Right renal pelvis (tissue), 4 donors: ENCODE data around the gene SIGLEC11. TPM values are rescaled to one million over a fixed set of nuclear protein-coding genes. Genes with fewer than 3 reads are reported as not detected.

Experiments
- DNase-seq, 4 donors: peaks; one replicate each; pipeline ENCODE4 v3.0.0-alpha.2; 2013; ENCODE audit warnings: low read depth in 4 of 4, low spot score in 3 of 4, missing footprints in 1 of 4
- polyA plus RNA-seq, 4 donors: library from polyadenylated mRNA; unstranded; fragments of 120-200 nt; gene quantifications; one replicate each; pipeline ENCODE4 v1.2.1, GENCODE V29; 2013; ENCODE audit not compliant: insufficient read length in 4 of 4

Gene SIGLEC11
- polyA plus RNA-seq, 4 donors, result 3.4 to 5.1 (median 4.8) TPM

DNA sequence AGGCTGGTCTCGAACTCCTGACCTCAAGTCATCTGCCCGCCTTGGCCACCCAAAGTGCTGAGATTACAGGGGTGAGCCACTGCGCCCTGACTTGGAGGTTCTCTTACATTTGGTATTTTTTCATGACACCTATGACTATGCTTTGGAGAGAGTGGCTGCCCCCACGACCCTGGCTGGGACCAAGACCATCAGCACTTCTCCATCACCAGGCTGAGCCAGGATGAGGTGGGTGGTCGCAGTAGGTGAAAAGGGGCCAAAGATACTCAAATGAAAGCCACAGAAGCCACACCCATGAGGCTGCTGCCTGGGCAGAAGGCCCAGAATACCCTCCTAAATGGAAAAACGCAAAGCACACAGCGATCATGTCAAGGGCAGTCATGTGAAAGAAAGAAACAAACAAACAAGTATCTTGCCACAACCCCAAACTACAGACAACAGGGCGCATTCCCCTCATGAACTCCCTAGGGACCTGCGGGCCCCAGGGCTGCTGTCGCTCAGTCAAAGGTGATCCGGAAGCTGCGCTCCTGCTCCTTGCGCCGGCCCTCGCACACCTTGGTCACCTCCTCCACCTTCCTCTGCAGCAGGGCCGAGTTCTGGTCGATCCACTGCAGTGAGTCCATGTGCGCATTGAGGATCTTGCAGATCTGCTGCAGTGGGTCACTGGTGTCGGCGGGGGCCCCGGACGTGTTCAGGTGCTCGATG, 53.1 kb downstream of the SIGLEC11 start:
- no peak for DNase-seq

DNA sequence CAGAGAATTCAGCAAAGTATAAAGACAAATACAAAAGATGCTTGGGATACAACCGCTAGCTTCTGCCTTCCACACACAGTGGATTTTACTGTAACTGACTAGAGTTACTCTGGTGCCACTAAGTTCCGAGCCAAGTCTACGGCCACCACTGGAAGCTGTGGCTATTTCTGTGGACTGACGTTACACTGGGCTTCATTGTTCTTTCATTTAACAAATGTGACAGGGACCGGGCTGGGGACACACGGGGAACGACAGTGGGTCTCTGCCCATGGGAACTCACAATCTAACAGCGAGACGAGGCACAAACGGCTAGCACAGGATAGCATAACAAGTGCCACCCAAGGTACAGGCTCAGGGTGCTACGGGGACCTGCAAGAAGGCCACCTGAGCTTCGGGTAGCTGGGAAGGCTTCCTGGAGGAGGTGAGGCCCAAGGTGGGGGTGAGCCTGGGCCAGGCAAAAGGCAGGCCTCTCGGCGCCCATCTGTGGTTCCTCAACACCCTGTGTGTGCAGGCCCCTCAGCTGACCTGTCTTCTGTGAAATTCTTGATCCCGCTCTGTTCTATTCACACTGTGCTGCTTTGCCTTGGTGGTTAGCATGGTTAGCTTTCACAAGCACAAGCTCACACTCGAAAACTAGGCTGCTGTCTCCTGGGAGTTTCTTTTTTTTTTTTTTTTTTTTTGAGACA, 54.0 kb downstream of the SIGLEC11 start:
- no peak for DNase-seq

DNA sequence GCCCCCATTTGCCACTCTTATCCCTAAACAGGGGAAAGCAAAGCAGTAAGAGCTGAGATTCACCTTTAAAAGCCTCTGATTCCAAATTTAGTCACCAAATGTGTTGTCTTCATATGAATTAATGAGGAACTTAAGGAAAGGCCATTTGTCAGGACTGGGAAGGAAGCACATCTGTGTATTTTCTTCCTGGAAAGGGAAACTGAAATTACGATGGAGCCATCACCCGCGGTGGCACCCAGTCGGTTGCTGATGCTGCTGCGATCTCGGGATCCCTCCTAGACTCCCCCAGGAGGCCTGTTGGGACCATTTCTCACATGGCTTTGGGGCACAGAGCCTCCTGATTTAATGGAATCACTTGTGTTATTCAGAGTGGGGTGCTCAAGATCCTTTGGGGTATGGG, 56.8 kb downstream of the SIGLEC11 start:
- DNase-seq, result no peak

Other genes starting within 250 kb of the SIGLEC11 start
- under 1 TPM in 2 of 4 donors, not detected in 2; 0.11 to 0.38 TPM for gene TSKS, start 197.9 kb downstream of the SIGLEC11 start, polyA plus RNA-seq
- 10 to 100 TPM; 48.7 to 68.2 (median 52.9) TPM for gene AP2A1, start 194.2 kb downstream of the SIGLEC11 start, polyA plus RNA-seq
- gene FUZ, start 147.9 kb downstream of the SIGLEC11 start, polyA plus RNA-seq, result 10 to 100 TPM; 29.6 to 40.2 (median 31.7) TPM
- 10 to 100 TPM; 58.8 to 74.9 (median 66.2) TPM for gene MED25, start 142.9 kb downstream of the SIGLEC11 start, polyA plus RNA-seq
- 100 to 1,000 TPM; 249 to 353 (median 277) TPM for gene PTOV1, start 110.0 kb downstream of the SIGLEC11 start, polyA plus RNA-seq
- gene PNKP, start 93.6 kb downstream of the SIGLEC11 start, polyA plus RNA-seq, result 10 to 100 TPM; 42.7 to 57.9 (median 46.3) TPM
- gene AKT1S1, start 83.8 kb downstream of the SIGLEC11 start, polyA plus RNA-seq, result 10 to 100 TPM; 30.0 to 43.8 (median 34.2) TPM
- gene TBC1D17, start 83.5 kb downstream of the SIGLEC11 start, polyA plus RNA-seq, result 10 to 100 TPM; 40.4 to 51.4 (median 43.4) TPM
- 1 to 10 TPM; 1.7 to 3.6 (median 2.3) TPM for gene IL4I1, start 64.3 kb downstream of the SIGLEC11 start, polyA plus RNA-seq
- 10 to 100 TPM; 22.7 to 26.9 (median 23.8) TPM for gene ATF5, start 32.0 kb downstream of the SIGLEC11 start, polyA plus RNA-seq
- 10 to 100 TPM; 58.7 to 63.6 (median 61.4) TPM for gene NUP62, start 31.7 kb downstream of the SIGLEC11 start, polyA plus RNA-seq
- 10 to 100 TPM; 47.2 to 51.2 (median 48.2) TPM for gene VRK3, start 64.2 kb upstream of the SIGLEC11 start, polyA plus RNA-seq
- gene ZNF473, start 64.8 kb upstream of the SIGLEC11 start, polyA plus RNA-seq, result 10 to 100 TPM; 13.4 to 16.1 (median 15.7) TPM
- under 1 TPM; 0.19 to 0.42 (median 0.30) TPM for gene IZUMO2, start 202.1 kb upstream of the SIGLEC11 start, polyA plus RNA-seq
- gene MYH14, start 242.4 kb upstream of the SIGLEC11 start, polyA plus RNA-seq, result 10 to 100 TPM; 20.2 to 31.6 (median 21.9) TPM